Measurements from ENCODE around the gene CCNDBP1.

DNA sequence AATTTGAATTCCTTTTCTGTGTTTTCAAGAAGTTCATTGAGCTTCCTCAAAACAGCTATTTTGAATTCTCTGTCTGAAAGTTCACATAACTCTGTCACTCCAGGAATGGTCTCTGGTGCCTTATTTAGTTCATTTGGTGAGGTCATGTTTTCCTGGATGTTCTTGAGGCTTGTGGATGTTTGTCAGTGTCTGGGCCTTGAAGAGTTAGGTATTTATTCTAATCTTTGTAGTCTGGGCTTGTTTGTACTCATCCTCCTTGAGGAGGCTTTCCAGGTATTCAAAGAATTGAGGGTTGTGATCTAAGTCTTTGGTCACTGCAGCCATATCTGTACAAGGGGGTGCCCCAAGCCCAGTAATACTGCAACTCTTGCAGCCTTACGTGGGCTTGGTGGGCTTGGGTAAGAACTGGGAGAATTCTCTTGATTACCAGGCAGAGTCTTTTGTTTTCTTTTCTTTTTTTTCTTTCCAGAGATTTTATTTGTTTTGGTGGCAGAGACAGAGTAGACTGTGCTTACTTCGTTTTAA, 19.3 kb upstream of the CCNDBP1 start:
- no peak for TF ChIP-seq CBX2 (IDR thresholded peaks at IDR 0.05; ENCODE audit: borderline replicate concordance, low read depth)
- TF ChIP-seq, protein P1, sequence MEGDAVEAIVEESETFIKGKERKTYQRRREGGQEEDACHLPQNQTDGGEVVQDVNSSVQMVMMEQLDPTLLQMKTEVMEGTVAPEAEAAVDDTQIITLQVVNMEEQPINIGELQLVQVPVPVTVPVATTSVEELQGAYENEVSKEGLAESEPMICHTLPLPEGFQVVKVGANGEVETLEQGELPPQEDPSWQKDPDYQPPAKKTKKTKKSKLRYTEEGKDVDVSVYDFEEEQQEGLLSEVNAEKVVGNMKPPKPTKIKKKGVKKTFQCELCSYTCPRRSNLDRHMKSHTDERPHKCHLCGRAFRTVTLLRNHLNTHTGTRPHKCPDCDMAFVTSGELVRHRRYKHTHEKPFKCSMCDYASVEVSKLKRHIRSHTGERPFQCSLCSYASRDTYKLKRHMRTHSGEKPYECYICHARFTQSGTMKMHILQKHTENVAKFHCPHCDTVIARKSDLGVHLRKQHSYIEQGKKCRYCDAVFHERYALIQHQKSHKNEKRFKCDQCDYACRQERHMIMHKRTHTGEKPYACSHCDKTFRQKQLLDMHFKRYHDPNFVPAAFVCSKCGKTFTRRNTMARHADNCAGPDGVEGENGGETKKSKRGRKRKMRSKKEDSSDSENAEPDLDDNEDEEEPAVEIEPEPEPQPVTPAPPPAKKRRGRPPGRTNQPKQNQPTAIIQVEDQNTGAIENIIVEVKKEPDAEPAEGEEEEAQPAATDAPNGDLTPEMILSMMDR (IDR thresholded peaks at IDR 0.05): no peak
- TF ChIP-seq, protein P2, sequence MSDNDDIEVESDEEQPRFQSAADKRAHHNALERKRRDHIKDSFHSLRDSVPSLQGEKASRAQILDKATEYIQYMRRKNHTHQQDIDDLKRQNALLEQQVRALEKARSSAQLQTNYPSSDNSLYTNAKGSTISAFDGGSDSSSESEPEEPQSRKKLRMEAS (IDR thresholded peaks at IDR 0.05): no peak
- TF ChIP-seq CEBPB (IDR thresholded peaks at IDR 0.05): no peak
- TF ChIP-seq POLR2AphosphoS2 (conservative IDR thresholded peaks at IDR 0.05; ENCODE audit: low read length): no peak
- TF ChIP-seq MAFK (IDR thresholded peaks at IDR 0.05; ENCODE audit: partially characterized antibody): no peak
- TF ChIP-seq JUN (IDR thresholded peaks at IDR 0.05): no peak
- no peak for TF ChIP-seq EP300 (IDR thresholded peaks at IDR 0.05)
- TF ChIP-seq, protein P3, sequence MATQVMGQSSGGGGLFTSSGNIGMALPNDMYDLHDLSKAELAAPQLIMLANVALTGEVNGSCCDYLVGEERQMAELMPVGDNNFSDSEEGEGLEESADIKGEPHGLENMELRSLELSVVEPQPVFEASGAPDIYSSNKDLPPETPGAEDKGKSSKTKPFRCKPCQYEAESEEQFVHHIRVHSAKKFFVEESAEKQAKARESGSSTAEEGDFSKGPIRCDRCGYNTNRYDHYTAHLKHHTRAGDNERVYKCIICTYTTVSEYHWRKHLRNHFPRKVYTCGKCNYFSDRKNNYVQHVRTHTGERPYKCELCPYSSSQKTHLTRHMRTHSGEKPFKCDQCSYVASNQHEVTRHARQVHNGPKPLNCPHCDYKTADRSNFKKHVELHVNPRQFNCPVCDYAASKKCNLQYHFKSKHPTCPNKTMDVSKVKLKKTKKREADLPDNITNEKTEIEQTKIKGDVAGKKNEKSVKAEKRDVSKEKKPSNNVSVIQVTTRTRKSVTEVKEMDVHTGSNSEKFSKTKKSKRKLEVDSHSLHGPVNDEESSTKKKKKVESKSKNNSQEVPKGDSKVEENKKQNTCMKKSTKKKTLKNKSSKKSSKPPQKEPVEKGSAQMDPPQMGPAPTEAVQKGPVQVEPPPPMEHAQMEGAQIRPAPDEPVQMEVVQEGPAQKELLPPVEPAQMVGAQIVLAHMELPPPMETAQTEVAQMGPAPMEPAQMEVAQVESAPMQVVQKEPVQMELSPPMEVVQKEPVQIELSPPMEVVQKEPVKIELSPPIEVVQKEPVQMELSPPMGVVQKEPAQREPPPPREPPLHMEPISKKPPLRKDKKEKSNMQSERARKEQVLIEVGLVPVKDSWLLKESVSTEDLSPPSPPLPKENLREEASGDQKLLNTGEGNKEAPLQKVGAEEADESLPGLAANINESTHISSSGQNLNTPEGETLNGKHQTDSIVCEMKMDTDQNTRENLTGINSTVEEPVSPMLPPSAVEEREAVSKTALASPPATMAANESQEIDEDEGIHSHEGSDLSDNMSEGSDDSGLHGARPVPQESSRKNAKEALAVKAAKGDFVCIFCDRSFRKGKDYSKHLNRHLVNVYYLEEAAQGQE (IDR thresholded peaks at IDR 0.05): no peak
- no peak for TF ChIP-seq SMC3 (IDR thresholded peaks at IDR 0.05)
- no peak for TF ChIP-seq POLR2A (IDR thresholded peaks at IDR 0.05; ENCODE audit: low read length)
